Lower leg skin (tissue), 3 donors: ENCODE measurements around the gene SKIL.

Experiments used
- CTCF ChIP-seq, 3 donors: fragments of 450-650 bp; IDR thresholded peaks; one replicate each; pipeline ENCODE4 v1.5.1; 2016; ENCODE audit warnings: antibody characterized with exemption in 3 of 3, mild to moderate bottlenecking in 3 of 3, moderate library complexity in 2 of 3
- POLR2A ChIP-seq, 2 donors: fragments of 450-650 bp; IDR thresholded peaks; one replicate each; pipeline ENCODE4 v1.6.1; 2016 to 2017; ENCODE audit warnings: antibody characterized with exemption in 2 of 2, mild to moderate bottlenecking in 1 of 2, moderate library complexity in 1 of 2

GRCh38 chr3:170443457-170443856, 85.9 kb downstream of the SKIL start:
- TF ChIP-seq CTCF (IDR thresholded peaks at IDR 0.05) (no peak), POLR2A (IDR thresholded peaks at IDR 0.05) (no peak)
